ENCODE data around the gene POLR1C. TPM values are rescaled to one million over a fixed set of nuclear protein-coding genes. Genes with fewer than 3 reads are reported as not detected.
"Not testable (repeated sequence)": the region's sequence is repeated elsewhere in the genome, so short reads cannot be mapped to it uniquely, and the experiment has no call there.

The POLR1C gene
- polyA plus RNA-seq, 3 donors = 36.9 to 43.6 (median 40.6) TPM

DNA sequence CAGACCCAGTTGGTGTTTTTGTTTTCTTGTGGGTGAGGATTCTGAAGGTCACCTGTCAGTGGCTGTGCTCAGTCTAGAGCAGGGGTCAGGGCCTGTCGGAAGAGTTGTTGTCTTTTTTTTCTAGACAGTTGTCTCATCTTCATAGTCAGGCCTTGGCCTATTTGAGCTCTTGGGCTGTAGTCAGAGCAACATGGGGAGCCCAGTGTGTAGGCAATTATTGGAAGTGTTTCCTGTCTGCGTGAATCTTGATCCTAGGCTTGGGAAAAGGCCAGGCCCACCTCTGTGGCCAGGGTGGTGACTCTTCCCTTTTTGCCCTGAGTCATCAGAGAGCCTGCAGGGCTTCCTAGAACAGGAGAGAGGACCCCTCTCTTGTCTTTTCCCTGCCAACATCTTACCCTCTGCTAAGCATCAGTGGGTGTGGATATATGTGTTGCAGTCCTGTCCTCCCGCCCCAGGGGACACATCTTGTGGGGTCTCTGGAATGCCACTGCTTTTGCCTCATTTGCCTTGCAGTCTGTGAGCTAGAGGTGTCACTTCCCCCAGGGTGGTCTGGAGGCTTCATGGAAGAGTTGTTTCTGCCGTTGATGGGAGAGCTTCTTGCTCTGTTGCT is 28.1 kb upstream of the POLR1C start:
- no peak for DNase-seq (ENCODE audit: extremely low read depth in 1 of 11, low read depth in 9 of 11, low spot score in 4 of 11)

DNA sequence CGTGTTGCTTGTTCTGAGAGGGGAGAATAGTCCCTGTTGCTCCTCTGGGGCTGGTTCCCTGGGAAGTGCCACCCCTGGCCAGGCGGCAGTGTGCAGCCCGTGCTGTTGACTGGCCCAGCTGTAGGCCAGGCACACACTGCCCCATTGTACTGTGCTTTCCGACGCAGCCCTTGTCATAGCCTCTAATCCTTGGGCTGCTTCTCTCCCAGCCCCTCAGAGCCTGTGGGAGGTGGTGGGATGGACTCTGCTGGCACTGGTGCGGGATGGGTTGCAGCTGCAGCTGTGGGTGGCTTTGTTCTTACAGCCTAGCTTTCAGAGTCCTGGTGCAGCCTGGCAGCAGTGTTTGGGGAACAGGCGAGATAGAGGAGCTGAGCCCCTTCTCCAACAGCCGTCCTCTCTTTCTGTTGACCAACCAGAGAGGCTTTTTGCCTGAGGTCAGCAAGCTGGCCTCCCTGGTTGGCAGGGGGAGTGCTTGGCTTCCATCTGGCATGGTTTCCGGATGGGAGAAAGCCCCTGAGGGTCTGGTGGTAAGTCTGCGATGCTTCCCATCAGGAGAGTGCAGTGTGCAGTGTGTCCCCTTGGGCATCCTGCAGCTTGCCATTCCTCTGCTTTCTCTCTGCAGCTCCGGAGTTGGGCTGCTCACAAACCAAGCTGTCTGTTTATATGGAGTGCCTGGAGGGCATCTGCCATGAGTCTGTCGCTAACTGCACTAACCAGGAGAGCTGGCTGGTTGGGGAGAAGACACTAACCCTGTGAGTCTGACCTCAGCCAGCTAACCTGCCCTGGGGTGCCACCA is 27.4 kb upstream of the POLR1C start:
- DNase-seq (ENCODE audit: extremely low read depth in 1 of 11, low read depth in 9 of 11, low spot score in 4 of 11) = no peak

DNA sequence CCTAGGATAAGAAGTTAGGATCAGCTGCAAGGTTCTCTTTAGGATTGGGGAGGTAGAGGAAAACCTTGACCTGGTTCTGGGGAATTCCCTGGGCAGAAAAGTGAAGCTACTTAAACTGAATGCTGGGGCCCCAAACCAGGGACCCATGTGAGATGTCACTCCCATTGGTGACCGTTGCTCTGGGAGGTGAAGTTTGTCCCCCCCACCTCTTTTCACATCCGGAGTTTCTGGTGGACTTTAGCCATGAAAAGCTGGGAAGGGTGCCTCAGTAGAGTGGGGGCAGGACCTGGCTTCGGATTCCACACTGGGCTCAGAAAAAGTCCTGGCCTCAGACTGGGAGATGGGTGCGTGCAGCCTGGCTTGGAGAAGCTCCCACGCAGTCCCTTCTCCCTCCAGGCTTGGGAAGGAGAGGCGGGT is 26.4 kb upstream of the POLR1C start:
- no peak for DNase-seq (ENCODE audit: extremely low read depth in 1 of 11, low read depth in 9 of 11, low spot score in 4 of 11)

DNA sequence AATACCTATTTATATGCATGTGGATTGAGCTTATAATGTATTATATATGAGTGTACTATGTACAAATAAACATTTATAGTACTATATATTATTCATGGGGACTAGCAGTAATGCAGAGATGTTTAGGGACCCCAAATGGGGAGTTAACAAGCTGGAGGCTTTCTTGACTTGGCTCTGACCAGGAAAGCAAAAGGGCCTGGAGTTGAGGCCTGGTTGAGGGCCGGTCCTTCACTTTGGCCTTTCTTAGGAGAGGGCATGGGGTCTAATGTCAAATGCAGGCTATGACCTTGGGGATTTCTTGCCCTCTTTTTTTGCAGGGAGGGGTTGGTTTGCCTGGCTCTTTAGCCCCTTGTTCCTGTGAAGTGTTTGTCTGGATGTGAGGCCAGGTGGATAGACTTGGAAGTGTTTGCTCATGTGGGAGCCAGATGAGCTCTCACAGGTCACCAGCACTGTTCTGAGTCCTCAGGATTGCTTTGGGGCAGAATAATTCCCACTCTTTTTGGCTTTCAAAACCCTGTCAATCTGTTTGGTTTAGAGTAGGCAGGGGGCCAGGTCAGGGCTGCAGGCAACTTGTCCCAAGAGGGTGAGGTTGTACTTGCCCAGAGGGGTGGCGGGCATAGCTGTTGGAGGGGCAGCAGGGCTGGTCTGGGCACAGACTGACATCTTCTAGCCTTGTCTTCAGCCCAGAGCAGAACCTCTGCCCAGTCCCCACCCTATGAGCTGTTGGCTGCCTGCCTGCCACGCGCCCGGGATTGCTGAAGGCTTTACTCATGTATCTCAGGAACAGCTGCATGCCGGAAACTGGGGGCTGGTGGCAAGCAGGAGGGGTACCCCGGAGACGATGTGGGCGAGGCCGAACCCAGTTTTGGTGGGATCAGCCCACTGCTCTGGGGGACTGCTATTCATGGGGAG is 24.9 kb upstream of the POLR1C start:
- no peak for DNase-seq (ENCODE audit: extremely low read depth in 1 of 11, low read depth in 9 of 11, low spot score in 4 of 11)

DNA sequence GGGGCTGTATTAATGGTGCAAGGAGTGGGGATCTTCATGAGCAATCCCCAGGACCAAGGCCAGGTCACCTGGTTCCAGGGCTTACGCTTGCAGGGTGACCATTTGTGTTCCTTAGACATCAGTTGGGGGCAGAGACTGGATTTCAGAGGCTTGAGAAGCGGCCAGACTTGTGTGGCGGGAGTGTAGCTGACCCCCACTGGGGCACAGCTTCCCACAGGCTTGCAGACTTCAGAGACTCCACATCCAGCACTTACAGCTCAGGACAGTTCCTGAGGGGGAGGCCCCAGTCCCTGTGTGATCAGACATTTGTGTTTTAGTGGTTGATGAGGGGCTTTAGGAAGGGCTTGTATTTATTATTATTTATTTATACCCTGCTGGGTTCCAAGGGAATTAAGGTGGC is 24.2 kb upstream of the POLR1C start:
- DNase-seq (ENCODE audit: extremely low read depth in 1 of 11, low read depth in 9 of 11, low spot score in 4 of 11) = no peak

DNA sequence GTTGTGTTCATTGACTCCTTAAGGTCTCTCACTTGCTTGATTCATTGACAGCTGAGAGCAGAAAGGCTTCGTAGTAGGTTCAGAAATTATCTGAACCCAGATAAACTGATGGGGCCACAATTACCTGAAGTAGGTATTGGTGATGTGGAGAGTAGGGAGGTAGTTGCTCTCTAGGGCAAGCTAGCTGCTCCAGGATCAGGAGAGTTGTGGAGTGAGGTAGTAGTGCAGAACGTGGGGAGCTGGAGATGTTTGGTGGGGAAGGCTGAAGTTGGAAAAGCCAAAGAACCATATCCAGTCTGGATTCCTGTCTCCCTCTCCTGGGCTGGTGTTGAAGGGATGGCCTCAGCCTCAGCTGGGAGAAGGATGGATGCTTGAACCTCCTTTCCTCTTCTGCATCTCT is 23.7 kb upstream of the POLR1C start:
- DNase-seq (ENCODE audit: extremely low read depth in 1 of 11, low read depth in 9 of 11, low spot score in 4 of 11) = no peak

DNA sequence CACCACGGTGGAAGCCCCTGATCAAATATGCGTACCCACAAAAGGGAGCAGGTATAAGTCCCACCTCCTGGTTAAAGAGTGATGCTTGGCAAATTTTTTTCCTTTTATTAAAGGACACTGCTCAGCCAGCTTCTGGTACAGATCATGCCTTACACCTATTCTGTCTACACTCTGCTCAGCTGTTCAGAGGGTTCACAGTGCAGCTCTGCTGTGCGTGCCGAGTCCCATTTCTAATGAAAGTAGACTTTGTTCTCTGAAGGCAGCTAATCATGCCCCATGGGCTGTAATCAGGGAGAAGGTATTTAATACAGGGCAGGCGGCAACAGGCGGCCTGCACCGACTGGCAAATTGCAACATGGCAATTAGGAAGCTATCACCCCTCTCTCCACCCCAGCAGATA is 23.1 kb upstream of the POLR1C start:
- DNase-seq (ENCODE audit: extremely low read depth in 1 of 11, low read depth in 9 of 11, low spot score in 4 of 11) = no peak

DNA sequence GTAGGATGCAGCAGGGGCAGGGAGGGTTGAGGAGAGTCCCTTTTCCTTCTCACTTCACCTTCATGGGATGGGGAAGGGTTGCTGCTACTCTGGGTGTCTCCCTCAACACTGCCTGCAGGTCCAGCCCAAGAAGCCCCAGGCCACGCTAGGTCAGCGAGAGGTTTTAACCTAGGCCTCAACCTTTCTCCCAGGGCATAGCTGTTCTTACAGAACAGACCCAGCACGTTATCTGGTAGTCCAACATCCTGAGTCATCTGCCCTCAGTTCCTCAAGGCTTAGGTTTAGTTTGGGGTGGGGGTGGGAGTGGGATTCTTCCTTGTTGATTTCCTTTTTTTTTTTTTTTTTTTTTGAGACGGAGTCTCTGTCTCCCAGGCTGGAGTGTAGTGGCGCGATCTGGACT is 22.6 kb upstream of the POLR1C start:
- no peak for DNase-seq (ENCODE audit: extremely low read depth in 1 of 11, low read depth in 9 of 11, low spot score in 4 of 11)

DNA sequence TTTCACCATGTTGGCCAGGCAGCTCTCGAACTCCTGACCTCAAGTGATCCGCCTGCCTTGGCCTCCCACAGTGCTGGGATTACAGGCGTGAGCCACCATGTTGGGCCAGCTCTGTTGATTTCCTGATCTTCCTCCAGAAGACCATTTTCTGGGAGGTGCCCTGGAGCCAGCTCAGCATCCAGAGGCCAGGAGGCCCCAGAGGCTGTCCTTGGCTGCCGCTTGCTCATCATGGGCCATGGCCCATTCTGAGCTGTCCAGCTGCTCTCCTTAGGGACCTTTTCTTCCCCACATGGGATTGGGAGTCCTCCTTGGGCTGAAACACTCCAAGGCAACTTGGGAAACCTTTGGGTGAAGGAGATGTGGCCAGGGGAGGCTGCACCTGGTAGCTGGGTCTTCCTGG is 22.1 kb upstream of the POLR1C start:
- no peak for DNase-seq (ENCODE audit: extremely low read depth in 1 of 11, low read depth in 9 of 11, low spot score in 4 of 11)

DNA sequence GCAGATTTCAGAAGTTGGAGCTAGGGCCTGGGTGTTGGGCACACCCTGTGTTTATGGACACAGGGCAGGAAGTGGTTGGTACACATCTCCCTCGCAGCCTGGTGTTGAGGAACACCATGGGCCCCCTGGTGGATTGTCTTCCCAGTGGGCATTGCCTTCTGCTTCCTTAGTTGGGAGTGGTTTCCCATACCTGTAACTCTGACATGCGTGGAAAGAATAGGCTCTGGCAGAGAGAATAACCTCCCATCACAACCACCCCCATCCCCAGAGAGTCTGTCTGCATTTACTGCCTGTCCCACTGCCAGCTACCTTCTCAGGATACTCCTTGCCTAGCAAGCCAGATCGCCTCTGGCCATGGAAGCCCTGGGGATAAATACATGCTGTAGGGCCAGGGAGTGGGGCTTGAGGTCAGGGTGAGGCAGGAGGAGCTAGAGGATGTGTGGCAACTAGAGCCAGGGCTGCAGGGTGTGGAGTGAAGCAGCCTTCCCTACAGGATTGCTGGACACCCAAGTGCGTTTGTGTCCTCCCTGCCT is 21.4 kb upstream of the POLR1C start:
- DNase-seq (ENCODE audit: extremely low read depth in 1 of 11, low read depth in 9 of 11, low spot score in 4 of 11) = no peak

DNA sequence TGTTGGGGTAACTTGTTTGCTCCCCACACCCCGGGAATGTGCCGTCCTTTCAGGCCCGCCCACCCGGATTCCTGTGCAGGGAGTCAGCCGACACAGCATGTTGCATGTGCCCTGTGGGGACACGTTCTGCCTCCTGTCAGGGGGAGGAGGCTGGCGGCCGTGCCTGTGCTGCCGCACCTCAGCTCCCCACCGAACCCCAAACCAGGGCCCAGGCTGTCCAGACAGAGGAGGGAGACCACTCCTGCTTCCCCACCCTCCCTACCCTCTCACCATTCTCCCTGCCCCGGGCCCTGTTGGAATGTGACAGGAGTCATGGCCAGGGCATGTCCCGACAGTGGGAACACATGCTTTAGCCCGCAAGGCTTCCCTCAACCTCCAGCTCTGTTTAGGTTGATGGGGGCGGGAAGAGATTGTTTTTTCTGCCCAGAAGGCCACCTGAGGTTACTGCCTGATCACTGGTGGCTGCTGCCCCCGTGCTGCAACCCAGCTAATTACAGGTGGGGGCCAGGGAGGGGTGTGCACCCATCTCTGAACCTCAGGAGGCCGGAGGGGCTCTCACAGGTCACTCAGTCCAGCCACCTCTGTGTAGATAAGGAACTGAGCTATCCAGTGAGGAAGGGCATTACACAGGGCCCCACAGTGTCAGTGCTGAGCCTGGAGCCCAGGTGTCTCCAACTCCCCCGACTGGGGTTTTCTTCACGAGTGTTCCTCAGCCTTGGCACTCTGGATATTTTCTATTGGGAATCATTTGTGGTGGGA is 20.3 kb upstream of the POLR1C start:
- no peak for DNase-seq (ENCODE audit: extremely low read depth in 1 of 11, low read depth in 9 of 11, low spot score in 4 of 11)

DNA sequence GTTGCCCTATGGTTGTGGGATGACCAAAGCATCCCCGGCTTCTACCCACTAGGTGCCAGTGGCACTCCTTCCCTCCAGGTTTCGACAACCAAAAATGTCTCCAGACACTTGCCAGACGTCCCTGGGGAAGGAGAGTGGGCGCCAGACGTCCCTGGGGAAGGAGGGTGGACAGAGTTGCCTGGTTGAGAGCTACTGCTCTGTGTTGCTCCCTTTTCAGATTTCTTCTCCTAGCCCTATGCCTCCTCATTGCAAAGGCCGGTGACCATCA is 19.8 kb upstream of the POLR1C start:
- no peak for DNase-seq (ENCODE audit: extremely low read depth in 1 of 11, low read depth in 9 of 11, low spot score in 4 of 11)

DNA sequence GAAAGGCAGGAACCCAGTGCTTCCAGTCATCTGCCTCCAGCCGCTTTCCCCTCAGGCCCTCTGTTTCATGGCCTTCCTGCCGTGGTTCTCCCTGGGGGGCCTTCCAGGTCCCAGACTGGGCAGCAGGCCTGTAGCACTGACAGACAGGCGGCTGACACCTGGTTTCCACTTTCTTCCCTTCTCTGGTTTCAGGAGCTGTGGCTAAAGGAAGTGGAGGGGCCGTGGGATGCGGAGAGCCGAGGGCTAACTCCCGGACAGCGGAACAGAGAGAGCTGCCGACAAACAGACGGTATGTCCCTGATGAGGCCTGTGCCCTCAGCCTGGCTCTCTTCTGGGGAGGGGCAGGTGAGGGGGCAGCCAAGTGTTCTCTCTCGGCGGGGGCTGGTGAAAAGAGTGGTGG is 19.2 kb upstream of the POLR1C start:
- DNase-seq (ENCODE audit: extremely low read depth in 1 of 11, low read depth in 9 of 11, low spot score in 4 of 11) = no peak

DNA sequence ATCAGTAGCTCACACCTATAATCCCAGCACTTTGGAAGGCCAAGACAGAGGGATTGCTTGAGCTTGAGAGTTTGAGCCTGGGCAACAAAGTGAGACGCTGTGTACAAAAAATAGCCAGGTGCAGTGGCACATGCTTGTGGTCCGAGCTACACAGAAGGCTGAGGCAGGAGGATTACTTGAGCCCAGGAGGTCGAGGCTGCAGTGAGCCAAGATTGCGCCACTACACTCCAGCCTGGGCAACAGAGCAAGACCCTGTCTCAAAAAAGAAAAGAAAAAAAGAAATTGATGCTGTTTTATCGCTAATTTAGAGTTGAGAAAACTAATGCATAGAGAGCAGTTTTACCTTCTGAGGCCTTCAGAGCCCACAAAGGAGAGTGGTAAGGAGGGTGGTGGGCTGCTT is 18.6 kb upstream of the POLR1C start:
- DNase-seq (ENCODE audit: extremely low read depth in 1 of 11, low read depth in 9 of 11, low spot score in 4 of 11) = not testable (repeated sequence)

DNA sequence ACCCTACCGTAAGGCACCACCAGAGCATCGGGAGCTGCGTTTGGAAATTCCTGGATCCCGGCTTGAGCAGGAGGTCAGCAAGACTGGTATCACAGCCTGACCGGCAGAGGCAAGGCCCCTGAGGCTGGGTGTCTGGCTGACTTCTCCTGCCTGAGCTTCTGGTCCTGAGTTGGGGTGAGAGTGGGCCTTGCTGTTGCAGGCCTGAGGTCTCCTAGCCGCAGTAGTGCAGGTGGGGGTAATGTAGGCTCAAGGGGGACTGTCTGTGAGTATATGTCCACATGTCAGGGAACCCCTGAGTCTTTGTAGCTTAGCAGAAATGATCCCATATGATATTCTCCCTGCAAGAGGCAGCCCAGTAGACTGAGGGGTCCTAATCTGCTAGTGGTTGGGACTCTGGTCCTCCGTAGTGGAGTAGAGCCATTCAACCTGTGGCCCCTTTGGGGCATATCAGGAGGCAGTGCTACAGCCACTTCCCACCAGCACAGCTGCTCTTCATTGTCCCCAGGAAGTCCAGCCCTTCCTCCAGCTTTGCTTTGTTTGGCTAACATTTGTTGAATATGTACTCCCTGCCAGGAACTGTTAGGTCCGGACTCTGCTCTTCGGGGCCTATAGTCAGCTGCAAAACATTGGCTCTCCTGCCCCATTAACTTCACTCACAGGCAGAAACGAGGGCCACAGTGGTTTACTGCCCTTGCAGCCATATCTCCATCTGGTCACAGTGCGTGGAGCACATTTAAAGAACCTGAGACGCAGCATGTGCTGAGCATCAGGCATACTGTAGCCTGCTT is 17.7 kb upstream of the POLR1C start:
- no peak for DNase-seq (ENCODE audit: extremely low read depth in 1 of 11, low read depth in 9 of 11, low spot score in 4 of 11)

DNA sequence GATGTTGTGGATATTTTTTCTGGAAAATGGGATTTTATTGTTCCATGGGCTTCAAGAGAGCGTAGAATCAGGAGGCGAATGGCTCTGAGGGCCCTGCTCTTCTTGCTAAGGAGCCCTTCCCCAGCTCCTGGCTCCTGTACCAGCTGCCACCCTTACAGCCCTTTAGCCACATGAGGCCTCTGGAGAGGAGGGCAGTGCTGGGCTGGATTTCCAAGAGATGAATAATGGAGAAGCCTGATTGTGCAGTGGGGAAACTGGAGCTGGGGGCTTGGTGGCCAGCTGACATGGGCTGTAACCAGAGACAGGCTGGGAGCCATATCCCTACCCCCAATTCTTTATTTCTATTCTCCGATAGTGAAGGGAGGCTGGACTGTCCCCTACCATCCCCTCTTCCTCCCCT is 16.0 kb upstream of the POLR1C start:
- no peak for DNase-seq (ENCODE audit: extremely low read depth in 1 of 11, low read depth in 9 of 11, low spot score in 4 of 11)

DNA sequence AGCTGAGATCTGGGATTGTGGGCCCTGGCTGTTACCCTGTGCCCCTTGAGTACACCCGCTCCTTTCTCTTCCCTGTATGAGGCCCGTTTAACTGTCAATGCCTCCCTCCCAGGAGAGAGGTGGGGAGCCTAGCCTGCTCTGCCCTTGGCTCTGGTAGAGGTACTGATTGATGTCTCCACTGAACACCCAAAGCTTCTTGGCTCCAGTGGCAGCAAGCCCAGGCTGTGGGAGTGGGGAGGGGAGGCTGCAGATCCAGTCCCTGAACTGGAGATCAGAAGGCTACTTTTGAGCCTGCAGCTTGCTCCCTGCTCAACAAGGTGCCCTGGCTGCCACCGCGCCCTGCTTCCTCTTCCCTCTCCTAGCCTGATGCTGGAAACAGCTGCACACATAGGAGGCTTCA is 14.2 kb upstream of the POLR1C start:
- no peak for DNase-seq (ENCODE audit: extremely low read depth in 1 of 11, low read depth in 9 of 11, low spot score in 4 of 11)

DNA sequence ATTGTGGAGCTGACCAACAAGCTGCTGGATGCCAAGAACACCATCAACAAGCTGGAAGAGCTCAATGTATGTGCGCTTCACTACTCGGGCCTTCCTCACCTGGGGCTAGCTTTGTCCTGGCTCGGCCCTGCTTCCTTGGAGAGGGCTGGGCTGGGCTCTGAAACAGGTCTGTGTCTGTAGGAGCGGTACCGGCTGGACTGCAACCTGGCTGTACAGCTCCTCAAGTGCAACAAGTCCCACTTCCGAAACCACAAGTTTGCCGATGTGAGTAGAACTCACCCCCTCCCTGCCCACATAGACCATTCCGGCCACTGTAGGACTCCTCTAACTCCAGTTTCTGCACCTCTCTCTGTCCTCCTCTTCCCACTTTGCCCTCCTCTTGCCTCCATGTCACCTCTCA is 13.4 kb upstream of the POLR1C start:
- no peak for DNase-seq (ENCODE audit: extremely low read depth in 1 of 11, low read depth in 9 of 11, low spot score in 4 of 11)
